Left ventricle myocardium superior (tissue), 1 donor: ENCODE results near the gene MAP3K1. TPM values are rescaled to one million over a fixed set of nuclear protein-coding genes. Genes with fewer than 3 reads are reported as not detected.

Experiments
- ATAC-seq: fragments of 200-7000 bp; cut with Tn5 transposase; one replicate; pipeline ENCODE4 v1.9.1; 2020; ENCODE audit warnings: mild to moderate bottlenecking, moderate library complexity
- DNase-seq: peaks from one replicate; pipeline ENCODE4 v3.0.0-alpha.2; 2020
- intact Hi-C: fragments of 100-400 bp; cut with micrococcal nuclease; formaldehyde crosslinking; loops from one replicate; pipeline ENCODE4 v1.11.0; 2022
- total RNA-seq: library from RNA; stranded (reverse); fragmentation: NEBNext Ultra II Directional; extraction: Animal tissue kit (Norgen Biotek cat#: 25700); gene quantifications from one replicate; pipeline ENCODE4 v1.2.1, GENCODE V29; 2021
- donor health status: DM: no; HTN: yes; CAD: no; lungs with severe emphysema.

The MAP3K1 gene
- total RNA-seq, 1 donor from 2014 or later: 6.5 TPM

GRCh38 chr5:56838409-56839039 is 23.2 kb downstream of the MAP3K1 start:
- DNase-seq (no peak), ATAC-seq (peak; percentile 74)
- intact Hi-C loops: loop anchor here (5.0 kb wide), 1 partner anchor 566 kb away; no protein-coding TSS in a partner anchor

GRCh38 chr5:56839062-56839461 is 23.7 kb downstream of the MAP3K1 start:
- intact Hi-C loops: loop anchor here (5.0 kb wide), 1 partner anchor 567 kb away; no protein-coding TSS in a partner anchor
- ATAC-seq (no peak), DNase-seq (no peak)

- ATAC-seq: peak; percentile 61
These were observed 25.2 kb downstream of the MAP3K1 start for GRCh38 chr5:56840597-56840996.

GRCh38 chr5:56845277-56845676 is 29.9 kb downstream of the MAP3K1 start:
- intact Hi-C loops: no loop called here
- ATAC-seq (peak; percentile 33), DNase-seq (no peak)

More at GRCh38 chr5:56840597-56840996, 25.2 kb downstream of the MAP3K1 start:
- DNase-seq: no peak
- intact Hi-C loops: no loop called here

DNA sequence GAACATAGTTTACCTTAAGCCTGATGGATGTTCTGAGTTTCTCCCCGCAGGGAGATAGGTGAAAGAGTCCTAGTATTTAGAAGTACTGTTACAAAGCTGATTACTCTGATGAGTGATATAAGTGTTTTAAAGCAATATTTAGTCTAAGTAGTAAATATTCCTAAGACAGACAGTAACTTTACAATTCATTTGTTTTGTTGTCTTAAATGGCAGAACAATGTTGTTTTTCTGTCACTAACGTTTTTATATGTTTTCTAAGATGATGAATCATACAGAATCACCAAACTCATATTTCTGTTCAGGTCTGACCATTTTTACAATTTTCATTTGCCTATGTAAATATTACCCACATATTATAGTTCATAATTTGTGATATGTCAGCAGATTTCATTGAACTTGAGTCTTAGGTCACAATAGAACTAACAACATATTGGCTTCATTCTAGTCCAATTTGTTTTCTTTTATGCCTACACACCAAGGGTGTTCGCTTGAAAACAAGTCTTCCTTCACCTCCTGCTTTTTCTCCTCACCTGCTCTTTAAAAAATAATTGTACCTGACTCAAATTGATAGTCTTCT is 30.6 kb downstream of the MAP3K1 start:
- no peak for DNase-seq
- no peak for ATAC-seq
- intact Hi-C loops: no loop called here

- DNase-seq: no peak
- ATAC-seq: no peak
- intact Hi-C loops: no loop called here
These were observed 32.9 kb downstream of the MAP3K1 start for GRCh38 chr5:56848206-56848605.

GRCh38 chr5:56849671-56850070 is 34.3 kb downstream of the MAP3K1 start:
- intact Hi-C loops: no loop called here
- ATAC-seq (no peak), DNase-seq (no peak)

DNA sequence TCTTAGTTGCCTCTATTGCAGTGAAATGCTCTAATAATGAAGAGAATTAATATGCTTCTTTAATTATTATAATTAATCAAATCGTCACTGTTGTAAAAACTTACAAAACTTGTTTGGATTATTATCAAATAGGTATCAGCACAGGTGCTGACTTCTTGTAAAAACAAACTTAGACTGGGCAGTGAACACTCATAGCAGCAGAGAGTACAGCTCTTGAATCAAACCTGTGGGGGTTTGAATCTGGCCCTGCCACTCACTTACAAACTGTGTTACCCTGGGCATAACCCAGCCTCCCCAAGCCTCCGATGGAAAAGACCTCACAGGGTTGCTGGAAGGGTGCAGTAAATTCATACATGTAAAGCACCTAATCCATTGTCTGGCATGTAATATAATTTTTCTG is 35.1 kb downstream of the MAP3K1 start:
- DNase-seq: no peak
- ATAC-seq: no peak
- intact Hi-C loops: no loop called here

DNA sequence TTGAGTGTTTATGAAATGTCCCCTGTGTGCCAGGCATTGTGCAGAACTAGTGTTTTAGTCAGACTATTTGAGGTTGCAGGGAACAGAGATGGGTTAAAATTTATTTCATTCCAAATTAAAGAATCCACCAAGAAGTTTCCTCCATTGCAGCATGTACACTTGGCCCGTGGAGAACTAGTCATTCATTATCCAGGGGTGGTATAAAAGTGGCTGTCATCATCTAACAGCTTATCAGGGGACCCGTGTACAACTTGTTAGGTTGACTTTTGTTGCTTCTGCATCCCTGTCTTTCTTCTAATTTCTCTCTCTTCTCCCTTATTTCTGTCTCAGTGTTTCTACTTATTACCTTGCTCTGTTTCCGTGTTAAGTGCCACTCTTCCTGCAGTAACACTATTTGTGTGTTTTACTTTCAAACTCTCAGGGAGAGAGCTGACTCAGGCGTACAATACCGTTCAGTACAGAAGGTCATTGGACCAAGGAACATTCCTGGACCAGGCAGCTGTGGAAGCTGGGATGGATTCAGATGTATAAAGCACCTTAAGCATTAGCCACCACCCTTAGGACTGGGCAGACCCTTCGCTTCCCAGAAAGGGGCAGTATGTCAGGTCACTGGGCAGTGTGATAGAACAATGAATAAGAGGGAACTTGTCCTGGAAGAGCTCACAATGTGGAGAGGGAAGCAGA is 36.1 kb downstream of the MAP3K1 start:
- no peak for DNase-seq
- peak; percentile 60 for ATAC-seq

GRCh38 chr5:56852228-56853000 is 37.1 kb downstream of the MAP3K1 start:
- intact Hi-C loops: no loop called here
- no peak for ATAC-seq
- no peak for DNase-seq

More for the DNA sequence above, 36.1 kb downstream of the MAP3K1 start:
- intact Hi-C loops: no loop called here

- intact Hi-C loops: no loop called here
- no peak for ATAC-seq
- no peak for DNase-seq
These were observed 38.3 kb downstream of the MAP3K1 start for GRCh38 chr5:56853698-56854097.

GRCh38 chr5:56854920-56855319 is 39.6 kb downstream of the MAP3K1 start:
- DNase-seq (no peak), ATAC-seq (no peak)
- intact Hi-C loops: no loop called here

- intact Hi-C loops: no loop called here
- no peak for DNase-seq
- no peak for ATAC-seq
These were observed 41.3 kb downstream of the MAP3K1 start for GRCh38 chr5:56856541-56857178.

- ATAC-seq: no peak
- no peak for DNase-seq
- intact Hi-C loops: no loop called here
These were observed 43.6 kb downstream of the MAP3K1 start for GRCh38 chr5:56858777-56859442.

GRCh38 chr5:56861893-56862485 is 46.6 kb downstream of the MAP3K1 start:
- DNase-seq (no peak), ATAC-seq (no peak)
- intact Hi-C loops: no loop called here

DNA sequence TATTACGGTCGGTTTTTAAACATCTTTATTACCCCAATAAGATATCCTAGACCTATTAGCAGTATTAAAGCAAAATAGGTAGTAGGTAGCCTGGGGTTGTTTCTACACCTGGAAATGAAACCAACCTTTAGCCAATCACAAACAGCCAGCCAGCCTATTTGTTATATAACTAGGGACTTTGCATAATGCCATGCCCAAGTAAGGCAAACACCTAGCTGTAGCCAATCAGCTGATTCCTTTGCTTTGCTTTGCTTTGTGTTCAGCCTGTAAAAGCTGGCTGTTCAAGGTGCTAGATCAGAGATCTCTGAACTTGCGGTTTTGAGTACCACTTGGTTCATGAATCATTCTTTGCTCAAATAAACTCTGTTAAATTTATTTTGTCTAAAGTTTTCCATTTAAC is 47.6 kb downstream of the MAP3K1 start:
- DNase-seq (no peak), ATAC-seq (no peak)
- intact Hi-C loops: no loop called here

- ATAC-seq (no peak), DNase-seq (no peak)
- intact Hi-C loops: no loop called here
These were observed 56.4 kb downstream of the MAP3K1 start for GRCh38 chr5:56871777-56872176.

- no peak for ATAC-seq
- DNase-seq: no peak
- intact Hi-C loops: no loop called here
These were observed 57.7 kb downstream of the MAP3K1 start for GRCh38 chr5:56873056-56873455.
